Measurements from ENCODE around the gene FAM32A. TPM values are rescaled to one million over a fixed set of nuclear protein-coding genes. Genes with fewer than 3 reads are reported as not detected.

The FAM32A gene
- total RNA-seq, 1 experiment from 2014 or later: 140 TPM

GRCh38 chr19:16225279-16226183 is 40.3 kb downstream of the FAM32A start:
- DNase-seq (ENCODE audit: low read depth): no peak

DNA sequence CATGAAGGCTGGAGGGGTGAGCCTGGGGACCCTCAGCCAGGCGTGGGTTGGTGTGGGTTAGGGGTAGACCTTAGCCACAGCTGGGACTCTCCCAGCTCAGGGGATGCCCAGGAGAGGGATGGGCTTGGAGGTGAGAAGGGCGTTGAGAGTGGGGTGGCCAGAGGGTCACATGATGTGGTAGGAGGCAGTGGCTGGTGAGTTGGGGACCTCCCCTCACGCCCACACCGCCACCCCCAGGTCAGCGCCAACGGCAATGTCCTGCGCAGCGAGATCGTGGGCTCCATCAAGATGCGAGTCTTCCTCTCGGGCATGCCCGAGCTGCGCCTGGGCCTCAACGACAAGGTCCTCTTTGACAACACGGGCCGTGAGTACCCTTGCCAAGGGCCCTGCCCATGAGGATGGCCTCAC is 41.0 kb downstream of the FAM32A start:
- DNase-seq (ENCODE audit: low read depth): no peak

GRCh38 chr19:16226878-16227836 is 41.9 kb downstream of the FAM32A start:
- no peak for DNase-seq (ENCODE audit: low read depth)

DNA sequence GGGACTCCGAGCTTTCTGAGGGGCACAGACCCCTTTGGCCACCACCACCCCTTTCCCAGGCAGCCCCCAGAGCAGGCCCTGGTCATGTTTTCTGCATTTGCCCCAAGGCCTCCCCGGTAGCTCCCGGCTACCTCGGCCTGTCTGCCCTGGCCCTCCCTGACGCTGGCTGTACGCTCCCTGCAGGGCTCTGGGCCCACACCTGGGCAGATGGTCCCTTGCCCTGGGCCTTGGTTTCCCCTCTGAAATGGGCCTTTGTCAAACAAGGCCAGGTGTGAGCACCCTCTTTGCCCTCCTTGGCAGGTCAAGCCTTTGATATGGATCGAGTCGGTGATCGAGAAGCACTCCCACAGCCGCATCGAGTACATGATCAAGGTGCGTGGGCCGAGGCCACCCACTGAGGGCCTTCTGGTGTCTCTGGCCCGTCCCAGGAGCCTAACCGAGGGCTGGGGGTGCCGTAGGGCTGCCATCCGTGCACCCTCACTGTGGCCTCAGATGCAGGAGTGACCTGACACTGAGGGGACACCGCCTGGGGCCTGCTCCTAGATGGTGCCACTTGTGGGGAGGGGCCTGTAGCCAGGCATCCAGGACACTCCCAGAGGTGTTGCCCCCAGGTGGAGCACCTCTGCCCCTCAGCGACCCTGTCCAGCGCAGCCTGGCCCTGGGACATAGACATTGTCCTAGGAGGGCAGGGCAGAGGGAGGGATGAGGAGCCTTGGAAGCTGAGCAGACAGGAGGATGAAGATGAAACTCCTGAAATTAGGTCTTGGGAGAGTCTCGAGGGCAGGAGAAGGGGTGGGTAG is 42.8 kb downstream of the FAM32A start:
- no peak for DNase-seq (ENCODE audit: low read depth)

- no peak for DNase-seq (ENCODE audit: low read depth)
These were observed 43.6 kb downstream of the FAM32A start for GRCh38 chr19:16228637-16229321.

DNA sequence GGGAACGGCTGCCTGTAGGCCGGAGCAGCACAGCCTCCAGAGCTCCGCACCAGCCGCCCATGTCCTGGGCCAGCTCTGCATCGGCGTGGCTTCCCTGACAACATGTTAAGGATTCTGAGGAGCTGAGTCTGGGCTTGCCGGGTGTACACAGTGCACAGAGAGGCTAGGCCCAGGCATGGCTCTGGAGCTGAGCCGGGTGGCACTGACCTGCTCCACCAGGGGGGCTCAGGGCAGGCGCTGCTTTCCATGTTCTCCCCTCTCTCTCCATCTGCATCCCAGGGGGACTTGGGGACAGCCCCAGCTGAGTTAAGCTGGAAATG is 44.1 kb downstream of the FAM32A start:
- DNase-seq (ENCODE audit: low read depth): no peak

DNA sequence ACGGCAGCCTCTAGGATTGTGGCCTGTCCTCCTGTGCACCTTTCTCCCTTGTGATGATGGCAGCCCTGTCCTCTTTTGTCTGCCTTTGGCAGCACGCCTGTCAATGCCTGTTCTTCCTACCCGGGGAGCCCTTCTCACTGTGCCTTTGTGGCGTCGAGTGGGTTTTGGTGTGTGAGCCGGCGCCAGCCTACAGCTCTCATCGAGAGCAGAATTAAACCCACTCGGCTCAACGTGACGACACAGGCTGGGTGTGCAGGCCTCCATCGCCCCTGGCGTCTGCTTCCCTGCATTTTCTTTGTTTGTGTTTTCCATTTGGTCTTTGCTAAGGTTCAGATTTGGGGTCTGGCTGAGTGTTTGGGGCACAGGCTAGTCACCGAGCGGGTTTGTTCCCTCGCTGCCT is 46.9 kb downstream of the FAM32A start:
- DNase-seq (ENCODE audit: low read depth): no peak

GRCh38 chr19:16232568-16232967 is 47.4 kb downstream of the FAM32A start:
- no peak for DNase-seq (ENCODE audit: low read depth)

GRCh38 chr19:16233081-16233776 is 48.0 kb downstream of the FAM32A start:
- DNase-seq (ENCODE audit: low read depth): no peak

DNA sequence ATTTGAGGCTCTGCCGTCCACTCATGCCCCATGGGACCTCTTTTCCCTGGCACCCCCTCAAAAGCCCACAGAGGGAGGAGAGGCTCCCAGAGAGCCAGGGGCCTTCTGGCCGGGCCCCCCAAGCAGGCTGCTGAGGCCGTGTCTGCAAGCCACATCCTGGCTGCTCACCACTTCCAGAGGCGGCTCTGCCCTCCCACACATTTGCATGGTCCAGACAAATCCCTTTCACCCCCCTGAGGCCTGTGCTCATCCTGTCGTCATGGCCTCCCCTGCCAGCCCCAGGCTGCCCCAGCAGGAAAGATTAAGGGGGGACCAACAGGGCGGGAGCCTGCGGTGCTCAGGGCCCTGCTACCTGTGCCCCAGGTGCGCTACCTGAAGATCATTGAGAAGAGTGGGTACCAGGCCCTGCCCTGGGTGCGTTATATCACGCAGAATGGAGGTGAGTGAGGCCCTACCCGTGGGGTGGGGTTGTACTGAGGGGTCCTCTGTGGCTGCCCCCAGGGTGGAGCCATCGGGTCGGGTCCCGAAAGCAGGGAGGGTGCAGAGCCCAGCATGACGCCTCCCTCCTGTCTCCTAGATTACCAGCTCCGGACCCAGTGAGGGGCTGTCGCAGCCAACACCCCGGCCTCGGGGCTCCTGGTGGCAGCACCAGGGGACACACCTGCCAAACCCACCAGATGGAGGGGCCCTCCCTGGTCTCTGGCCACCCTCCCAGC is 48.8 kb downstream of the FAM32A start:
- DNase-seq (ENCODE audit: low read depth): no peak

DNA sequence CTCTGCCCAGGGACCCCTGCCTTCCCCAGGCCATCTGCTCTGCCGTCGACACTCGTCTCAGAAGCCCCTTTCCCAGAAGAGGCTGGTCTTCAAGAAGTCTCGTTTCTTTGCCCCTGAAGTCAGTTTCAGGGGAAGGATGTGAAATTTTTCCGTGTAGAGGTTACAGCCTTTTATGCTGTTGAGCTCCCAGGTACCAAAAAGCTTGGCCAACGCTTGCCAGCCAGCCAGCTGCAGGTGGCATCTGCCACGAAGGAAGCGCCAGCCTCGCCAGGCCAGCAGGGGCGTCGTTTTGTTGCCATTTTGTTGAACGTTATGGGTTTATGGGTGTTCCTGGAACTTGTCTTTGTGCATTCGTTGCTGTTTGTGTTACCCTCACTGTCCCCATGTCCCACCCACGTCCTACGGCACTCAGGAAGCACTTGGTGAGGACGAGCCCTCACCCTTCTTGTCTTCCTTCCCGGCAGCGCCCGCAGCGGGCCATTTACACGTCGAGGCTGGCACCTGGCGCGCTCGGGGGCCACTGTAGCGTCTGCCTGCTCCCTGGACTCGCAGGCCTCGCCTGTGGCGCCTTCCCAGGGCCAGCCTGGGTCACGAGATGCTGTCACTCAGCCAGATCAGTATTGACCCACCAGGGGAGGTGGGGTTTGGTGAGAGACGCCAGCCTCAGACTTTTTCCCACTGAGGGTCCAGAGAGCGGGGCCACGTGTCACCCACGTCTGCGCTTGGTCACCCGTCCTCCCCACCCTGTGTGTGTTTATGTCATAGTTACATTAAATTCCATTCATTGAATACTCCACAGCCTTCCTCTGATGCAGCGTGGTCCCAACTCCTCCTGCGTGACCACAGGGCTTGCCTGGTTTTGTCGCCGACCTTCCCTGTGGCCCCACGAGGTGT is 49.6 kb downstream of the FAM32A start:
- no peak for DNase-seq (ENCODE audit: low read depth)

- no peak for DNase-seq (ENCODE audit: low read depth)
These were observed 50.8 kb downstream of the FAM32A start for GRCh38 chr19:16235811-16236652.

Other genes with a start within 250 kb of the FAM32A start
- gene OR10H4, start 236.4 kb upstream of the FAM32A start, total RNA-seq (2014; rRNA removed; shearing (Covaris generic)): not detected in 2 replicates
- 1,028 and 1,045 TPM in 2 replicates for gene TPM4, start 108.9 kb upstream of the FAM32A start, total RNA-seq (2014; rRNA removed; shearing (Covaris generic))
- 83.8 and 111 TPM in 2 replicates for gene RAB8A, start 73.5 kb upstream of the FAM32A start, total RNA-seq (2014; rRNA removed; shearing (Covaris generic))
- gene HSH2D, start 41.7 kb upstream of the FAM32A start, total RNA-seq (2014; rRNA removed; shearing (Covaris generic)): not detected in 2 replicates
- gene CIB3, start 11.9 kb upstream of the FAM32A start, total RNA-seq (2014; rRNA removed; shearing (Covaris generic)): not detected in 2 replicates
- 134 and 138 TPM in 2 replicates for gene AP1M1, start 12.5 kb downstream of the FAM32A start, total RNA-seq (2014; rRNA removed; shearing (Covaris generic))
- gene KLF2, start 139.4 kb downstream of the FAM32A start, total RNA-seq (2014; rRNA removed; shearing (Covaris generic)): 2.8 and 3.0 TPM in 2 replicates

Data from RPMI7951 (cell line).